IPS-18c (cell line): ENCODE results near the gene STRBP.
A peak's percentile ranks its signal among the peaks of the same experiment; 100 is the strongest.
"Not testable (repeated sequence)": the region's sequence is repeated elsewhere in the genome, so short reads cannot be mapped to it uniquely, and the experiment has no call there.

Experiments
- H3K4me3 ChIP-seq: 2 replicates; pipeline ENCODE4 v1.7.0; 2013; ENCODE audit warnings: low read depth, mild to moderate bottlenecking, low read length, moderate library complexity; ENCODE audit not compliant: insufficient read depth
- H3K9me3 ChIP-seq: one replicate; pipeline ENCODE4 v1.6.1; 2013; ENCODE audit warnings: mild to moderate bottlenecking, low read length, moderate library complexity; ENCODE audit not compliant: control insufficient read depth, insufficient read depth

The STRBP gene

GRCh38 chr9:123290764-123291163 is 22.4 kb upstream of the STRBP start:
- H3K4me3 ChIP-seq: no peak overlapping the region
- H3K9me3 ChIP-seq: no peaks in the 10 kb centered on the region

- Histone ChIP-seq H3K9me3 (no peaks in the 10 kb centered on the region), H3K4me3 (no peak overlapping the region)
These were observed 19.3 kb upstream of the STRBP start for GRCh38 chr9:123287639-123288038.

GRCh38 chr9:123286324-123286723 is 17.9 kb upstream of the STRBP start:
- H3K9me3 ChIP-seq: no peaks in the 10 kb centered on the region

GRCh38 chr9:123284656-123285055 is 16.3 kb upstream of the STRBP start:
- Histone ChIP-seq H3K4me3 (no peak overlapping the region), H3K9me3 (no peaks in the 10 kb centered on the region)

More at GRCh38 chr9:123286324-123286723, 17.9 kb upstream of the STRBP start:
- H3K4me3 ChIP-seq: no peak overlapping the region

GRCh38 chr9:123283455-123283854 is 15.1 kb upstream of the STRBP start:
- no peaks in the 10 kb centered on the region for H3K9me3 ChIP-seq

GRCh38 chr9:123283048-123283408 is 14.6 kb upstream of the STRBP start:
- H3K4me3 ChIP-seq: no peak overlapping the region

More at GRCh38 chr9:123283455-123283854, 15.1 kb upstream of the STRBP start:
- no peak overlapping the region for H3K4me3 ChIP-seq

GRCh38 chr9:123282362-123283047 is 14.1 kb upstream of the STRBP start:
- Histone ChIP-seq H3K9me3 (no peaks in the 10 kb centered on the region), H3K4me3 (no peak overlapping the region)

More at GRCh38 chr9:123283048-123283408, 14.6 kb upstream of the STRBP start:
- H3K9me3 ChIP-seq: no peaks in the 10 kb centered on the region

- H3K9me3 ChIP-seq: no peaks in the 10 kb centered on the region
- no peak overlapping the region for H3K4me3 ChIP-seq
These were observed 13.4 kb upstream of the STRBP start for GRCh38 chr9:123281659-123282350.

- not testable (repeated sequence) for H3K4me3 ChIP-seq, H3K9me3 ChIP-seq
These were observed 10.6 kb upstream of the STRBP start for GRCh38 chr9:123278879-123279493.

- no peak overlapping the region for H3K4me3 ChIP-seq
- no peaks in the 10 kb centered on the region for H3K9me3 ChIP-seq
These were observed 10.0 kb upstream of the STRBP start for GRCh38 chr9:123278361-123278760.

GRCh38 chr9:123276551-123276950 is 8.2 kb upstream of the STRBP start:
- H3K9me3 ChIP-seq: no peaks in the 10 kb centered on the region
- no peak overlapping the region for H3K4me3 ChIP-seq

GRCh38 chr9:123271133-123271532 is 2.7 kb upstream of the STRBP start:
- H3K9me3 ChIP-seq: not testable (repeated sequence)

GRCh38 chr9:123269281-123269680 is 895 bp upstream of the STRBP start:
- Histone ChIP-seq H3K4me3 (peak overlapping the region; percentile 79), H3K9me3 (peaks cover 3% of the 10 kb centered on the region)

More at GRCh38 chr9:123271133-123271532, 2.7 kb upstream of the STRBP start:
- H3K4me3 ChIP-seq: not testable (repeated sequence)

- peaks cover 3% of the 10 kb centered on the region for H3K9me3 ChIP-seq
- H3K4me3 ChIP-seq: peak overlapping the region; percentile 77
These were observed 254 bp downstream of the STRBP start for GRCh38 chr9:123268199-123268464.

- Histone ChIP-seq H3K9me3 (peaks cover 3% of the 10 kb centered on the region), H3K4me3 (peak overlapping the region; percentile 77)
These were observed 746 bp downstream of the STRBP start for GRCh38 chr9:123267481-123268198.

- Histone ChIP-seq H3K9me3 (peaks cover 3% of the 10 kb centered on the region), H3K4me3 (peak overlapping the region; percentile 77; the same call in 1 of the 2 replicates)
These were observed 1.6 kb downstream of the STRBP start for GRCh38 chr9:123266655-123267399.

GRCh38 chr9:123265833-123266232 is 2.6 kb downstream of the STRBP start:
- Histone ChIP-seq H3K4me3 (no peak overlapping the region), H3K9me3 (peaks cover 3% of the 10 kb centered on the region)
